Pancreas (tissue), 10 donors: ENCODE results near the gene BACE2. TPM values are rescaled to one million over a fixed set of nuclear protein-coding genes. Genes with fewer than 3 reads are reported as not detected.

Experiments
- ATAC-seq, 4 donors: fragments of 200-7000 bp; cut with Tn5 transposase; one replicate each; pipeline versions ENCODE4 v1.8.0 to v1.9.1; 2020; ENCODE audit warnings: mild to moderate bottlenecking in 4 of 4, moderate library complexity in 4 of 4
- DNase-seq, 6 donors: peaks; one replicate each; pipeline ENCODE4 v3.0.0-alpha.2; 2020
- FAIRE-seq: peaks from 2 replicates; lab custom pipeline; 2012; peaks lifted over from hg19 to GRCh38; lab: Jason Lieb, UNC
- H3K27ac ChIP-seq, 4 donors: fragments of 200-600 bp; sonication (generic); 1 replicate in 3 of 4; 2 replicates in 1 of 4; pipeline versions ENCODE4 v1.5.0 to v1.8.0; 2020
- H3K27me3 ChIP-seq, 4 donors: fragments of 200-600 bp; one replicate each; pipeline ENCODE4 v1.8.0; 2021
- H3K36me3 ChIP-seq, 3 donors: fragments of 200-600 bp; sonication (generic) in 1 of 3; one replicate each; pipeline versions ENCODE4 v1.5.0 to v1.8.0; 2020 to 2021
- H3K4me1 ChIP-seq, 3 donors: fragments of 200-600 bp; one replicate each; pipeline ENCODE4 v1.8.0; 2021
- H3K4me3 ChIP-seq, 4 donors: fragments of 200-600 bp; sonication (generic) in 2 of 4; one replicate each; pipeline versions ENCODE4 v1.5.0 to v1.8.0; 2020 to 2021
- H3K9me3 ChIP-seq, 4 donors: fragments of 200-600 bp; one replicate each; pipeline ENCODE4 v1.8.0; 2021
- CTCF ChIP-seq, 4 donors: fragments of 200-600 bp; sonication (generic) in 3 of 4; IDR thresholded peaks; one replicate each; pipeline versions ENCODE4 v1.5.0 to v1.8.0; 2021; ENCODE audit warnings: antibody characterized with exemption in 4 of 4
- WGBS, 2 donors: extraction: QIAGEN DNeasy Blood & Tissue Kit; methylation state at CpG; one replicate each; pipeline ENCODE4 v1.1.7; 2013; 5-methylcytosine and 5-hydroxymethylcytosine counted together
- intact Hi-C, 3 donors: fragments of 100-400 bp; cut with DNase I; formaldehyde crosslinking; loops; one replicate each; pipeline versions ENCODE4 v1.11.1 to v1.14.2; 2022
- polyA plus RNA-seq, 2 donors: library from polyadenylated mRNA; stranded (reverse); fragments of 200-250 nt; gene quantifications; one replicate each; pipeline ENCODE4 v1.2.3, GENCODE V29; 2013
- total RNA-seq, 6 donors: library from RNA; stranded (reverse); fragmentation: NEBNext Ultra II Directional in 4 of 6; extraction: Animal tissue kit (Norgen Biotek cat#: 25700) in 4 of 6; gene quantifications; one replicate each; pipeline versions ENCODE4 v1.2.1 to v1.2.4, GENCODE V29; 2021 to 2023
- donor health status: healthy with polysubstance abuse.
- donor health status: DM: no; HTN: no; CAD: no; lungs with moderate emphysema.
- donor health status: DM: no; HTN: no; CAD: no.
- donor health status: control.
- donor health status: control.
- donor health status: Bipolar disorder and iron deficiency.
- donor health status: DM: yes; HTN: yes; CAD: no.
- donor health status: DM: no; HTN: no; CAD: no.
- donor health status: DM: no; HTN: no; CAD: no.
- donor health status: DM: yes; HTN: yes; CAD: no.

Gene BACE2
- total and polyA plus RNA-seq, 8 donors = 14.4 to 85.6 (median 42.9) TPM

DNA sequence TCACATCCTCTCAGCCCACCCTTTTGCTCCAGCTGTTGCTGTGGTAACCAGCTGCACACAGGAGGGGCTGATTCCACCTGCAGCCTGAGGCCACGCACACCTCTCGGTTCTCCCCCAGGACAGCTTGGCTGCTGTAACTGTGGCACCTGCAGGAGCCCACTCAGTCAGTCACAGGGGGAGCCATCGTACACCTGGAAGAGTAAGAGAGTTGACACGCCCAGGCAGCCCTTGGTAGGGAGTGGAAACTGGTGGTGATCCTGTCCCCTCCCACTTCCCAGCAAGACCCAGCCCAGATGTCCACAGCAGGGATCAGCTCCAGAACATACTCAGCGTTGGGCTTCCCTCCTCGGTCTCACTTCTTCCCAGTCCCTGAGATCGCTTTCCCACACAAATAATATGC lies 32.2 kb upstream of the BACE2 start:
- no peaks in the 10 kb centered on the region for H3K4me1 ChIP-seq
- no peaks in the 10 kb centered on the region for H3K36me3 ChIP-seq
- WGBS, 2 donors = 64 to 72% methylated on average over 7 of the region's 7 CpGs
- no peaks in the 10 kb centered on the region for H3K9me3 ChIP-seq
- no peak for TF ChIP-seq CTCF (IDR thresholded peaks at IDR 0.05)
- DNase-seq (no peak), ATAC-seq (peak in 1 of 4 donors; percentile 27), FAIRE-seq (no peak)
- no peaks in the 10 kb centered on the region for H3K27me3 ChIP-seq
- H3K27ac ChIP-seq = no peak overlapping the region
- H3K4me3 ChIP-seq = no peak overlapping the region
- intact Hi-C loops = no loop called here

DNA sequence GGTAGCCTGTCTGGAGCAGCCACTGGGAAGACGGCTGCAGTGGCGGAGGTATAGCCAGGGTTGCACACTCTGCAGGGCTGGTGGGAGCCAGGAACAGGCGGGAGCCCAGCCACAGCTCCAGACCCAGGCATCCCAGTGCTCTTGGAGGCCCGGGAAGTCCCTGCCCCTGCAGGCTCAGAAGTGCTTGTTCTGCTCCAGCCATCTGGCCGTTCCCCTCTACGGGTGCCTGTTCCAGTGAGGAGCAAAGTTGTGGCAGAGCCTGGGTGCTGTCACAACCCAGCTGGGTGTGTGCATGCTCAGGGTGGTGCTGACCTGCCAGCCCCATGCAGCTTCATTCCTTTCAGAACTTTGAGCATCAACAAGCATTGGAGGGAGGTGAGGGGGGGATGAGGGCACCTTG lies 31.7 kb upstream of the BACE2 start:
- DNase-seq = no peak
- intact Hi-C loops = no loop called here
- Histone ChIP-seq H3K4me1 (no peaks in the 10 kb centered on the region), H3K27me3 (no peaks in the 10 kb centered on the region), H3K27ac (no peak overlapping the region), H3K4me3 (no peak overlapping the region), H3K36me3 (no peaks in the 10 kb centered on the region), H3K9me3 (no peaks in the 10 kb centered on the region)
- WGBS, 2 donors = 78 to 79% methylated on average over 6 of the region's 6 CpGs
- TF ChIP-seq CTCF (IDR thresholded peaks at IDR 0.05) = no peak
- ATAC-seq = no peak
- FAIRE-seq = no peak

DNA sequence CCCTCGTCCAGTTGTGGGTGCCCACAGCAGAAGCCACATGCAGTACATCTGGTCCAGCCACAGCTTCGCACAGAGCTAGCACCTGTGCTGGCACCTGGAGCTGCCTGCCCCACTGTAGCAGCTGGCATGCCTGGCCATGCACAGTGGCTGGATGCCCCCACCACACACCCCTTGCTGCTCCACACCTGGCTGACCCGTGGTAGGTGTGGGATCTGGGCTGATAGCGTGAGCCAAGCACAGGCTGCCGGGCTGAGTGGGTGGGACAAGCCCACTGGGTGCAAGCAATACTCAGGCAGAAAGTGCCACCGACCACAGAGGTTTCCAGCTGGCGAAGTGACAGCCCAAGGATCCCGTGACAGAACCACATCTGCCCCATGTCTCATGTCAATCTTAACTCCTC lies 30.6 kb upstream of the BACE2 start:
- peak in 3 of 4 donors; percentile 9 to 24 (median 21) for ATAC-seq
- H3K27me3 ChIP-seq = no peaks in the 10 kb centered on the region

DNA sequence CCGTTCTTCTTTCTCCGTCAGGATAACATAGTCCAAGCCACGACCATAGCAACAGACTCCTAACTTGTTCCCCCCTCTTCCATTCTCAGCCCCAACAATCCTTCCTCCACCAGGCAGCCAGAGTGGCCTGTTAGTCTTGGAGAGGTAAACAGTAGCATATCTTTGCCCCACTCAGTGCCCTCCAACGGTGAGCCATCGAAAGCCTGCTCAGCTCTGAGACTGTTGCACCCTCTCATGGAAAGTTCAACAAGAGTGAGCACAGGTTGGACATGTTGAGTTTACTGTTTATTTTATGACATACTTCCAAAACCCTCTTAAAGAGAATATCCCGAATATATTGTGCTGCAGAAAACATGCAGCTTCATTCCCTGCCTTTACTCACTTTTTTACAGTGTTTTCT lies 30.1 kb upstream of the BACE2 start:
- FAIRE-seq (no peak), ATAC-seq (no peak), DNase-seq (no peak)
- Histone ChIP-seq H3K4me1 (no peaks in the 10 kb centered on the region), H3K9me3 (no peaks in the 10 kb centered on the region), H3K27ac (no peak overlapping the region), H3K27me3 (no peaks in the 10 kb centered on the region), H3K4me3 (no peak overlapping the region), H3K36me3 (no peaks in the 10 kb centered on the region)
- intact Hi-C loops = no loop called here
- WGBS, 2 donors = 58 to 64% methylated on average over 6 of the region's 6 CpGs
- no peak for TF ChIP-seq CTCF (IDR thresholded peaks at IDR 0.05)

More for the DNA sequence above, 30.6 kb upstream of the BACE2 start:
- H3K4me1 ChIP-seq = no peaks in the 10 kb centered on the region
- no peak overlapping the region for H3K27ac ChIP-seq
- WGBS, 2 donors = 36 to 45% methylated on average over 8 of the region's 8 CpGs
- TF ChIP-seq CTCF (IDR thresholded peaks at IDR 0.05) = no peak
- intact Hi-C loops = no loop called here
- no peak overlapping the region for H3K4me3 ChIP-seq
- H3K36me3 ChIP-seq = no peaks in the 10 kb centered on the region
- no peaks in the 10 kb centered on the region for H3K9me3 ChIP-seq
- DNase-seq = peak in 1 of 6 donors; percentile 25
- FAIRE-seq = no peak

DNA sequence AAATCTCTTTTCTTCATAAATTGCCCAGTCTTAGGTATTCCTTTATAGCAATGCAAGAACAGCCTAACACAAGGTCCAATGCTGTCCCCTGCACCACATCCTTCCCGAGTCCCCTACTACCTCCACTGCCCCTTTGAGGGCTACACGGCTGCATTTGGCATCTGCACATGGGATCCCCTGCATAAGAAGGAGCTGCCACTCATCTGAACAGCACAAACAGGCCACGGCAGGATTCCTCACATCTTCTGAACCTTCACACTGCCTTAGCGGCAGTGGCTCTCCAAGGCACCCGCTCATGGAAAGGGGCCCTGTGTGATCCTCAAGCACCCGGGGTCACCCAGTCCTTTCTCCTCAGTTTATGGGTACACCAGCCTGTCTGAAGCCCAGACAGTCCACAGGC lies 29.2 kb upstream of the BACE2 start:
- FAIRE-seq (no peak), ATAC-seq (no peak), DNase-seq (no peak)
- no peaks in the 10 kb centered on the region for H3K9me3 ChIP-seq
- H3K36me3 ChIP-seq = no peaks in the 10 kb centered on the region
- intact Hi-C loops = no loop called here
- H3K4me1 ChIP-seq = no peaks in the 10 kb centered on the region
- no peak overlapping the region for H3K4me3 ChIP-seq
- no peaks in the 10 kb centered on the region for H3K27me3 ChIP-seq
- H3K27ac ChIP-seq = no peak overlapping the region
- TF ChIP-seq CTCF (IDR thresholded peaks at IDR 0.05) = no peak
- WGBS, 2 donors = 86 to 94% methylated on average over 6 of the region's 6 CpGs
